GM19023 (cell line): ENCODE data around the gene ENTPD8.
"Not testable (repeated sequence)": the region's sequence is repeated elsewhere in the genome, so short reads cannot be mapped to it uniquely, and the experiment has no call there.

Experiments
- ATAC-seq: cut with Tn5 transposase; IDR thresholded peaks from one replicate; pipeline ENCODE4 v1.9.1; 2021; ENCODE audit warnings: mild to moderate bottlenecking, moderate library complexity; ENCODE audit not compliant: unreplicated experiment

ENTPD8 gene

GRCh38 chr9:137395666-137396010 lies 45.5 kb downstream of the ENTPD8 start:
- ATAC-seq = no peak

- ATAC-seq = no peak
These were observed 46.1 kb downstream of the ENTPD8 start for GRCh38 chr9:137394866-137395665.

GRCh38 chr9:137393176-137394150 lies 47.7 kb downstream of the ENTPD8 start:
- ATAC-seq = no peak

GRCh38 chr9:137392232-137393007 lies 48.7 kb downstream of the ENTPD8 start:
- ATAC-seq = no peak

- ATAC-seq = no peak
These were observed 49.8 kb downstream of the ENTPD8 start for GRCh38 chr9:137391411-137391754.

- no peak for ATAC-seq
These were observed 50.4 kb downstream of the ENTPD8 start for GRCh38 chr9:137390553-137391410.

- ATAC-seq = no peak
These were observed 51.8 kb downstream of the ENTPD8 start for GRCh38 chr9:137389428-137389746.

- no peak for ATAC-seq
These were observed 52.3 kb downstream of the ENTPD8 start for GRCh38 chr9:137388589-137389427.

GRCh38 chr9:137387891-137388560 lies 53.1 kb downstream of the ENTPD8 start:
- no peak for ATAC-seq

GRCh38 chr9:137387114-137387890 lies 53.9 kb downstream of the ENTPD8 start:
- ATAC-seq = no peak

GRCh38 chr9:137386507-137387113 lies 54.5 kb downstream of the ENTPD8 start:
- not testable (repeated sequence) for ATAC-seq

GRCh38 chr9:137385061-137385655 lies 56.0 kb downstream of the ENTPD8 start:
- ATAC-seq = no peak
